ENCODE measurements around the gene RIPPLY3. TPM values are rescaled to one million over a fixed set of nuclear protein-coding genes. Genes with fewer than 3 reads are reported as not detected.

The RIPPLY3 gene
- total and polyA plus RNA-seq, 12 donors: 0.03 TPM; not detected in 11

DNA sequence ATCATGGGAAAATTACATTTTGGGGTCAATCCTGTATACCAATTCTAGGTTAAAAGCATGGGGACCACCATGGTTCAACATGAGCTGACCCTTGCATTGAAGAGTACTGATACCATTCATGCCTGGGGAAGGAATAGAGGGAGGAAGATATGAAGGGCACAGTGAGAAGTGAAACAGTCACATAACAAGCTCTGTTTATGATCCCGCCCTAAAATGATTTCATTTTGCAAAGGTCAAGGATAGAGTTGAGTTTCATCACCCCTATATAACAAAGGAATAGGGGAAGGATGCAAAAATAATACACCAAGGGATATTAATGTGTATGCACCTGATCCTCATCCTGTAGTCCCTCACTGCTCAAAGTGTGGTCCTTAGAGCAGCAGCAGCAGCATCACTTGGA, 37.5 kb upstream of the RIPPLY3 start:
- Histone ChIP-seq H3K36me3 (no peaks in the 10 kb centered on the region), H3K9me3 (no peaks in the 10 kb centered on the region), H3K4me3 (no peak overlapping the region), H3K27ac (no peak overlapping the region), H3K4me1 (peaks cover 0 to 18% (median 7%) of the 10 kb centered on the region in 9 donors), H3K27me3 (no peaks in the 10 kb centered on the region)
- 90 to 100% methylated on average over 1 of the region's 1 CpG for WGBS, 2 donors
- no peak for TF ChIP-seq CTCF (IDR thresholded peaks at IDR 0.05)
- no peak for DNase-seq
- no peak for ATAC-seq
- intact Hi-C loops (cut with DNase I): loop anchor here in 2 of 10 donors (5.0 to 10.0 kb wide), 2 partner anchors 103 to 106 kb away; partner anchors contain the start of genes PIGP (in 2 of the 2) and TTC3 (in 2 of the 2)

GRCh38 chr21:36973986-36974850, 32.3 kb upstream of the RIPPLY3 start:
- Histone ChIP-seq H3K27ac (no peak overlapping the region), H3K27me3 (no peaks in the 10 kb centered on the region), H3K4me3 (no peak overlapping the region), H3K36me3 (no peaks in the 10 kb centered on the region), H3K4me1 (peaks cover 0 to 11% (median 0%) of the 10 kb centered on the region in 9 donors), H3K9me3 (no peaks in the 10 kb centered on the region)
- intact Hi-C loops (cut with DNase I): no loop called here
- no peak for TF ChIP-seq CTCF (IDR thresholded peaks at IDR 0.05)
- DNase-seq (no peak), ATAC-seq (no peak)
- WGBS, 2 donors: 87 to 95% methylated on average over 14 of the region's 14 CpGs

DNA sequence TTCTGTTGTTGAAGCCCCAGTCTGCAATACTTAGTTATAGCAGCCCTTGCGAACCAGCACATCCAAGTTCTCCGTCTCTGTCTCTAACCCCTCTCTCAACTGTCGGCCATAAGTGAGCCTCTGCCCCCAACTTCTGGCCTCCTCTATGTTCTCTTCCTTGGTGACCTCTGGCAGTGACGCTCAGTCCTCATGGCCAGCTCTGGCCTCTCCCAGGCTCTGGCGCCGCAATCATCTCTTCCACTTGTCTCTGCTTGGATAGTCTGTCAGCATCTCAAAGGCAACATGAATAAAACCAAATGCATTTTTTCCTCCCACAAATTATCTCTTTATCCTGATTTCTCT, 31.7 kb upstream of the RIPPLY3 start:
- Histone ChIP-seq H3K9me3 (no peaks in the 10 kb centered on the region), H3K27ac (no peak overlapping the region), H3K4me1 (peaks cover 0 to 11% (median 0%) of the 10 kb centered on the region in 9 donors), H3K36me3 (no peaks in the 10 kb centered on the region), H3K4me3 (no peak overlapping the region), H3K27me3 (peaks cover 0 to under 1% (median 0%) of the 10 kb centered on the region in 7 donors)
- ATAC-seq: no peak
- DNase-seq: no peak
- intact Hi-C loops (cut with DNase I): no loop called here
- no peak for TF ChIP-seq CTCF (IDR thresholded peaks at IDR 0.05)
- WGBS, 2 donors: 85 to 87% methylated on average over 6 of the region's 6 CpGs

- Histone ChIP-seq H3K4me3 (no peak overlapping the region), H3K9me3 (no peaks in the 10 kb centered on the region), H3K27ac (no peak overlapping the region), H3K27me3 (peaks cover 0 to 11% (median 0%) of the 10 kb centered on the region in 7 donors), H3K36me3 (no peaks in the 10 kb centered on the region), H3K4me1 (peaks cover 0 to 22% (median 12%) of the 10 kb centered on the region in 9 donors)
- no peak for ATAC-seq
- TF ChIP-seq CTCF (IDR thresholded peaks at IDR 0.05): no peak
- 81 to 92% methylated on average over 5 of the region's 5 CpGs for WGBS, 2 donors
- DNase-seq: no peak
- intact Hi-C loops (cut with DNase I): no loop called here
Measured at GRCh38 chr21:36976228-36976861, 30.2 kb upstream of the RIPPLY3 start.
